Fibroblast of lung (primary cell): ENCODE measurements around the gene GATA3. TPM values are rescaled to one million over a fixed set of nuclear protein-coding genes. Genes with fewer than 3 reads are reported as not detected.

Experiments used
- DNase-seq, 2 donors: peaks; one replicate each; pipeline versions ENCODE4 v3.0.0 to v3.0.0-alpha.2; 2010; ENCODE audit warnings: low read depth in 2 of 2
- H2AFZ ChIP-seq: 2 replicates; pipeline ENCODE4 v1.5.1; 2012; ENCODE audit warnings: low read length, control low read depth, inconsistent platforms
- H3K27ac ChIP-seq: 2 replicates; pipeline ENCODE4 v1.5.1; 2011; ENCODE audit warnings: low read length, control low read depth; ENCODE audit not compliant: insufficient read depth
- H3K27me3 ChIP-seq: 2 replicates; pipeline ENCODE4 v1.5.1; 2011; ENCODE audit warnings: mild to moderate bottlenecking, low read length; ENCODE audit not compliant: control insufficient read depth, insufficient read depth
- H3K36me3 ChIP-seq: 2 replicates; pipeline ENCODE4 v1.5.1; 2011; ENCODE audit warnings: low read length; ENCODE audit not compliant: control insufficient read depth, insufficient read depth
- H3K4me1 ChIP-seq: 2 replicates; pipeline ENCODE4 v1.5.1; 2011; ENCODE audit warnings: low read length; ENCODE audit not compliant: control insufficient read depth, insufficient read depth; ENCODE audit errors: extremely low read depth
- H3K4me2 ChIP-seq: 2 replicates; pipeline ENCODE4 v1.5.1; 2011; ENCODE audit warnings: low read length, control low read depth; ENCODE audit not compliant: insufficient read depth; ENCODE audit errors: extremely low read depth
- H3K4me3 ChIP-seq, 4 experiments: fragments of 200-600 bp in 1 of 4; sonication (generic) in 1 of 4; replicated peaks in 1 of 4; 2 replicates each; pipeline ENCODE4 v1.5.1; 2011 to 2016; ENCODE audit warnings: low read length in 4 of 4, low read depth in 3 of 4, mild to moderate bottlenecking in 3 of 4, control low read depth in 2 of 4, inconsistent platforms in 1 of 4, mixed read lengths in 1 of 4; ENCODE audit not compliant: insufficient read depth in 1 of 4; ENCODE audit errors: control extremely low read depth in 1 of 4
- H3K79me2 ChIP-seq: 2 replicates; pipeline ENCODE4 v1.5.1; 2012; ENCODE audit warnings: mild to moderate bottlenecking, low read length, inconsistent platforms; ENCODE audit not compliant: control insufficient read depth, insufficient read depth
- H3K9ac ChIP-seq: 2 replicates; pipeline ENCODE4 v1.5.1; 2011; ENCODE audit warnings: mild to moderate bottlenecking, low read length, control low read depth; ENCODE audit not compliant: insufficient read depth
- H3K9me3 ChIP-seq: 2 replicates; pipeline ENCODE4 v1.5.1; 2012; ENCODE audit warnings: low read depth, low read length; ENCODE audit not compliant: control insufficient read depth, insufficient read depth
- H4K20me1 ChIP-seq: 2 replicates; pipeline ENCODE4 v1.5.1; 2011; ENCODE audit warnings: low read length; ENCODE audit not compliant: control insufficient read depth, insufficient read depth; ENCODE audit errors: extremely low read depth
- CTCF ChIP-seq, 2 donors: IDR thresholded peaks in 1 of 2; conservative IDR thresholded peaks in 1 of 2; 1 replicate in 1 of 2; 2 replicates in 1 of 2; pipeline ENCODE4 v1.5.1; 2011 to 2012; ENCODE audit warnings: low read length in 2 of 2, control low read depth in 1 of 2, inconsistent platforms in 1 of 2, low read depth in 1 of 2, mild to moderate bottlenecking in 1 of 2
- EZH2 ChIP-seq: IDR thresholded peaks from 2 replicates; pipeline ENCODE4 v1.5.1; 2012; ENCODE audit warnings: low read length, control low read depth, mild to moderate bottlenecking; ENCODE audit errors: missing control alignments
- polyA minus RNA-seq: library from RNA; depleted of rRNA, polyadenylated mRNA; stranded (reverse); fragments of >200 nt; gene quantifications from 2 replicates; pipeline ENCODE4 v1.2.3, GENCODE V29; 2011; ENCODE audit warnings: low replicate concordance
- polyA plus RNA-seq, 2 donors: library from polyadenylated mRNA; depleted of rRNA in 1 of 2; stranded (reverse) in 1 of 2; unstranded in 1 of 2; fragments of >200 nt; gene quantifications; 2 replicates each; pipeline ENCODE4 v1.2.1, GENCODE V29; 2011 to 2012; ENCODE audit warnings: missing spikeins in 1 of 2
- total RNA-seq: library from RNA; depleted of rRNA; stranded (reverse); fragments of >200 nt; gene quantifications from 2 replicates; pipeline ENCODE4 v1.2.1, GENCODE V29; 2014

Gene GATA3
- total RNA-seq (not detected in 2 replicates), polyA plus RNA-seq (0.02 TPM in 1 of 2 replicates, not detected in the other), polyA minus RNA-seq (not detected in 2 replicates)
- polyA plus RNA-seq (2012), result 0.06 TPM in 2 replicates

GRCh38 chr10:8054494-8055407, at the start of gene GATA3:
GATA3 (plus strand) TSS chr10:8054688; CDS start chr10:8055656, 968 bp downstream.
- Histone ChIP-seq H3K4me1 (peaks cover 5% of the 10 kb centered on the region), H3K9ac (no peak within 1 kb of the TSS), H3K4me2 (peak within 1 kb of the TSS; percentile 73), H3K27ac (no peak within 1 kb of the TSS), H3K36me3 (no peaks in the 10 kb centered on the region), H3K79me2 (no peaks in the 10 kb centered on the region), H3K4me3 (peak within 1 kb of the TSS; percentile 29 to 55 (median 41)), H3K27me3 (peaks cover 71% of the 10 kb centered on the region), H2AFZ (no peak within 1 kb of the TSS), H4K20me1 (no peaks in the 10 kb centered on the region), H3K9me3 (no peaks in the 10 kb centered on the region)
- DNase-seq, result peak in 1 of 2 donors; percentile 81
- TF ChIP-seq CTCF (conservative IDR thresholded peaks at IDR 0.05 in 1 of 2, IDR thresholded peaks at IDR 0.05 in 1 of 2; ENCODE audit: low read depth in 1 of 2, low read length in 2 of 2) (no peak), EZH2 (peak; percentile 86)

GRCh38 chr10:8006274-8006999, 48.1 kb upstream of the GATA3 start:
- Histone ChIP-seq H2AFZ (no peak overlapping the region), H3K4me1 (no peaks in the 10 kb centered on the region), H3K4me2 (no peak overlapping the region), H4K20me1 (no peaks in the 10 kb centered on the region), H3K27me3 (no peaks in the 10 kb centered on the region), H3K36me3 (no peaks in the 10 kb centered on the region), H3K79me2 (no peaks in the 10 kb centered on the region), H3K27ac (no peak overlapping the region), H3K9me3 (no peaks in the 10 kb centered on the region), H3K9ac (no peak overlapping the region), H3K4me3 (no peak overlapping the region)
- no peak for DNase-seq
- TF ChIP-seq CTCF (conservative IDR thresholded peaks at IDR 0.05 in 1 of 2, IDR thresholded peaks at IDR 0.05 in 1 of 2; ENCODE audit: low read depth in 1 of 2, low read length in 2 of 2) (no peak), EZH2 (no peak)

- no peaks in the 10 kb centered on the region for H3K36me3 ChIP-seq
- H4K20me1 ChIP-seq, result no peaks in the 10 kb centered on the region
- no peak overlapping the region for H3K4me3 ChIP-seq
- no peak for DNase-seq
- H2AFZ ChIP-seq, result no peak overlapping the region
- no peak overlapping the region for H3K9ac ChIP-seq
- H3K4me2 ChIP-seq, result no peak overlapping the region
- H3K27ac ChIP-seq, result no peak overlapping the region
- no peaks in the 10 kb centered on the region for H3K9me3 ChIP-seq
- H3K4me1 ChIP-seq, result no peaks in the 10 kb centered on the region
- H3K27me3 ChIP-seq, result no peaks in the 10 kb centered on the region
- H3K79me2 ChIP-seq, result no peaks in the 10 kb centered on the region
- TF ChIP-seq CTCF (conservative IDR thresholded peaks at IDR 0.05 in 1 of 2, IDR thresholded peaks at IDR 0.05 in 1 of 2; ENCODE audit: low read depth in 1 of 2, low read length in 2 of 2), result no peak
- no peak for TF ChIP-seq EZH2
Measured at GRCh38 chr10:8009031-8009430, 45.5 kb upstream of the GATA3 start.
